OCI-LY3 (cell line): ENCODE results near the gene CLEC4C.

Experiments used
- EZH2phosphoT487 ChIP-seq: fragments of 200-600 bp; shearing (Covaris generic); IDR thresholded peaks from 2 replicates; pipeline ENCODE4 v1.6.1; 2018; ENCODE audit warnings: antibody characterized with exemption, mixed run types, low read depth
- TF ChIP-seq, protein P1 (sequence below): fragments of 200-600, 300-600 bp; sonication (generic); IDR thresholded peaks from 2 replicates; pipeline ENCODE4 v1.5.1; 2014; ENCODE audit warnings: antibody characterized with exemption, low read length, low read depth

- TF ChIP-seq, protein P1, sequence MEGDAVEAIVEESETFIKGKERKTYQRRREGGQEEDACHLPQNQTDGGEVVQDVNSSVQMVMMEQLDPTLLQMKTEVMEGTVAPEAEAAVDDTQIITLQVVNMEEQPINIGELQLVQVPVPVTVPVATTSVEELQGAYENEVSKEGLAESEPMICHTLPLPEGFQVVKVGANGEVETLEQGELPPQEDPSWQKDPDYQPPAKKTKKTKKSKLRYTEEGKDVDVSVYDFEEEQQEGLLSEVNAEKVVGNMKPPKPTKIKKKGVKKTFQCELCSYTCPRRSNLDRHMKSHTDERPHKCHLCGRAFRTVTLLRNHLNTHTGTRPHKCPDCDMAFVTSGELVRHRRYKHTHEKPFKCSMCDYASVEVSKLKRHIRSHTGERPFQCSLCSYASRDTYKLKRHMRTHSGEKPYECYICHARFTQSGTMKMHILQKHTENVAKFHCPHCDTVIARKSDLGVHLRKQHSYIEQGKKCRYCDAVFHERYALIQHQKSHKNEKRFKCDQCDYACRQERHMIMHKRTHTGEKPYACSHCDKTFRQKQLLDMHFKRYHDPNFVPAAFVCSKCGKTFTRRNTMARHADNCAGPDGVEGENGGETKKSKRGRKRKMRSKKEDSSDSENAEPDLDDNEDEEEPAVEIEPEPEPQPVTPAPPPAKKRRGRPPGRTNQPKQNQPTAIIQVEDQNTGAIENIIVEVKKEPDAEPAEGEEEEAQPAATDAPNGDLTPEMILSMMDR: no peak
- TF ChIP-seq EZH2phosphoT487: no peak
Observed at GRCh38 chr12:7695237-7695560, 52.0 kb downstream of the CLEC4C start.
